GM12878 (cell line): ENCODE data around the gene CIROP.

ENCODE experiments used
- GABPA ChIP-seq: IDR thresholded peaks from 2 replicates; pipeline ENCODE4 v1.6.1; 2014; ENCODE audit warnings: antibody characterized with exemption, low read depth, mild to moderate bottlenecking, inconsistent platforms
- MTA3 ChIP-seq: IDR thresholded peaks from 2 replicates; pipeline ENCODE4 v1.6.1; 2012; ENCODE audit warnings: low read length, inconsistent platforms, borderline replicate concordance
- POLR2AphosphoS5 ChIP-seq: IDR thresholded peaks from 2 replicates; pipeline ENCODE4 v1.6.1; 2011; ENCODE audit warnings: mild to moderate bottlenecking, low read length, inconsistent platforms
- SIN3A ChIP-seq: IDR thresholded peaks from 2 replicates; pipeline ENCODE4 v1.6.1; 2012; ENCODE audit warnings: low read depth, low read length, improper control_type of control experiment
- ZNF24 ChIP-seq: fragments of 450-650 bp; IDR thresholded peaks from 2 replicates; pipeline ENCODE4 v1.6.1; 2017; ENCODE audit warnings: antibody characterized with exemption, mild to moderate bottlenecking
- TF ChIP-seq, protein P1 (sequence below), 3 experiments: IDR thresholded peaks in 2 of 3; conservative IDR thresholded peaks in 1 of 3; 2 replicates each; pipeline ENCODE4 v1.5.1; 2011; ENCODE audit warnings: low read depth in 3 of 3, low read length in 3 of 3, mild to moderate bottlenecking in 3 of 3, control low read depth in 2 of 3, moderate library complexity in 2 of 3, inconsistent platforms in 1 of 3, mixed read lengths in 1 of 3; ENCODE audit not compliant: control insufficient read depth in 2 of 3, insufficient read depth in 1 of 3; ENCODE audit errors: extremely low read depth in 1 of 3

DNA sequence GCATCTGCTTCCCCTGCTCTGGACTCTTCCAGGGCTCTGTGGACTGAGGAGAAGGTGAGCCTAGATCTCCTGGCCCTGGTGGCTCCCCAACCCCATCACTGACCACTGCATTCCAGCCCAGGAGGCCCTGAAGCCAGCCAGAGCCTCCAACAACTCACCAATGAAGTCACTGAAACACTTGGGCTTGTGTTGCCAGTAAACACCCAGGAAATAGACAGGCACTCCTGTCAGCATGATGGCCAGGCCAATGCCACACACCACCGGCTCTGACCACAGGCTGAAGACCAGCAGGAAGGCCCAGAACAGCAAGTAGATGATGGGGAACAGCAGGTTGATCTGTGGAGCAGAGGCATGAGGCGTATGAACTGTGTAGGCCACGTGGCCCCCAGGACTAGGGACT, 23.1 kb upstream of the CIROP start:
- TF ChIP-seq, protein P1, sequence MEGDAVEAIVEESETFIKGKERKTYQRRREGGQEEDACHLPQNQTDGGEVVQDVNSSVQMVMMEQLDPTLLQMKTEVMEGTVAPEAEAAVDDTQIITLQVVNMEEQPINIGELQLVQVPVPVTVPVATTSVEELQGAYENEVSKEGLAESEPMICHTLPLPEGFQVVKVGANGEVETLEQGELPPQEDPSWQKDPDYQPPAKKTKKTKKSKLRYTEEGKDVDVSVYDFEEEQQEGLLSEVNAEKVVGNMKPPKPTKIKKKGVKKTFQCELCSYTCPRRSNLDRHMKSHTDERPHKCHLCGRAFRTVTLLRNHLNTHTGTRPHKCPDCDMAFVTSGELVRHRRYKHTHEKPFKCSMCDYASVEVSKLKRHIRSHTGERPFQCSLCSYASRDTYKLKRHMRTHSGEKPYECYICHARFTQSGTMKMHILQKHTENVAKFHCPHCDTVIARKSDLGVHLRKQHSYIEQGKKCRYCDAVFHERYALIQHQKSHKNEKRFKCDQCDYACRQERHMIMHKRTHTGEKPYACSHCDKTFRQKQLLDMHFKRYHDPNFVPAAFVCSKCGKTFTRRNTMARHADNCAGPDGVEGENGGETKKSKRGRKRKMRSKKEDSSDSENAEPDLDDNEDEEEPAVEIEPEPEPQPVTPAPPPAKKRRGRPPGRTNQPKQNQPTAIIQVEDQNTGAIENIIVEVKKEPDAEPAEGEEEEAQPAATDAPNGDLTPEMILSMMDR (IDR thresholded peaks at IDR 0.05 in 2 of 3, conservative IDR thresholded peaks at IDR 0.05 in 1 of 3; ENCODE audit: control insufficient read depth in 2 of 3, extremely low read depth in 1 of 3, insufficient read depth in 1 of 3, low read depth in 3 of 3, low read length in 3 of 3): no peak
- no peak for TF ChIP-seq POLR2AphosphoS5
- no peak for TF ChIP-seq ZNF24
- no peak for TF ChIP-seq SIN3A
- TF ChIP-seq GABPA: no peak
- no peak for TF ChIP-seq MTA3
